ENCODE data around the gene FGF12.

The FGF12 gene

DNA sequence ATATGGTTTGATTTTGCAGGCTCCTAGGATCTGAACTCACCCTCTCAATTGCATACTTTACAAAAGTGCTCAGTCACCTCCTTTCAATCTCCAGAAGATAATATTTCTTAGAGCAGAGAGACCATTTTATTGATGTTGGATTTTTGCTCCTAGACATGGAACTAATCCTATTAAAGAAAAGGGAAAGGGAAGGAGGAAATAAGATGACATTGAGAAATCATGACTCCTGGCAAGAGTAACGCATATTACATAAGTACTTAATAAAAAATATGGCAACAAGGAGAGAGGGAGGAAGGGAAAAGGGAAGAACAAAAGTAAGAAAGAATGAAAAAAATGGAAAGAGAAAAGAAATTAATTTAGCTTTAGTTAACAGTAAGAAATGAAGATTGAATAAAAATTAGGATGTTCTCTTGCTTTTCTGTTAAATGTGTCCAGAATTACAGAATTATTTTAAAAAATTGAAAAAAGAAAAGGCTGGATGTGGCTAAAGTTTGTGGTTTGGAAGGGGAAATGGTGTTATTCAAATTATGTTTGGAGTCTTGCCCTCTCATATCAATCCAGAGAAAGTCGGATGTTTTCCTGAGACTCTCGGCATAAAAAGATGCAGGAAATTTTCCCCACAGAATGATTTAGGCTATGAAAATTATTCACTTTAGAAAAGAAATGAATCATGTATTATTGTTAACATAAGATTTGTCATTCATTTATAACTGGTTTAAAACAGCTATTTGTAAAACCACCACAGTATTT lies 474.0 kb downstream of the FGF12 start:
- DNase-seq = no peak

DNA sequence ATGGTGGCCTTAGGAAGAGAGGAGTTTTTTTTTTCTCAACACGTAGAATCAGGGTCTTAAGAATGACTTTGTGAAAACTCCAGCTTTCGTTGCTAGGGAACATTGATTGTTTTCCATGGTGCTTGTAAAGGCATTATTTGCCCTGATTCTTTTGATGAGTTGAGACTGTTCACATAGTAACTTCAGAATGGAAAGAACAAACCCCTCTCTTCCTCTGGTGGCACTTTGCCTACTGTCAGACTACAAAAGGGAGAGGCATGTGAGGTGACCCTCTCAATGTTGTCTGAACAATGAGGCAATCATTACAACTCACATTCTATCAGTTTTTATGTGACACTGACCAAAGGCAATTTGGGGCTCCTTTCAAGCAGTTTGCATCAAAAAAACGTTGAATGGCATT lies 477.8 kb downstream of the FGF12 start:
- DNase-seq = no peak

DNA sequence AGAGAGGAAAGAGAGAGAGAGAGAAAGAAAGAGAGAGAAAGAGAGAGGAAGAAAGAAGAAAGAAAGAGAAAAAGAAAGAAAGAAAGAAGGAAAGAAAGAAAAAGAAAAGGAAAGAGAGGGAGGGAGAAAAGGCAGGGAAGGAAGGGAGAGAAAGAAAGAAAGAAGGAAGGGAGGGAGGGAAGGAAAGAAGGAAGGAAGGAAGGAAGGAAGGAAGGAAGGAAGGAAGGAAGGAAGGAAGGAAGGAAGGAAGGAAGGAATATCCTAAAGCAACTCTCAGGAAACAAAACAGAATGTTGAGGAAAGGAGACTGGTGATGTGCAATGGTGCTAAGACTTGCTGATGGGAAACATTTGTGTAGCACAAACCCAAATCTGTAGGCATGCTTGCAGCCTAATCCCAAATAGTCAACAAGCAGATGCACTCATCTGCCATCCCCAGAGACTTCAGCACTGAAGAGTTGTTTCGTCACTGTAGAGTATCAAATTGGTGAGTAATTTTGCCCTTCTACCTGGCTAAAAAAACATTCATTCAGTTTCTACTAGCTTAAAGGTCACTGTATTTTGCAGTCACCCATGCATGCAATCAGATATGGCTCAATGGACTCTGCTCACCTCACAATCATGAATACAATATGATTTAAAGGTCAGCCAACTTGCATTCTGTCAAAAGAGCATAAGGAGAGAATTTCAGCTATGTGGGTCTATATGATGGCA lies 480.3 kb downstream of the FGF12 start:
- DNase-seq = no peak

- DNase-seq = no peak
These were observed 482.8 kb downstream of the FGF12 start for GRCh38 chr3:192244591-192244990.

GRCh38 chr3:192239956-192240355 lies 487.4 kb downstream of the FGF12 start:
- no peak for DNase-seq

DNA sequence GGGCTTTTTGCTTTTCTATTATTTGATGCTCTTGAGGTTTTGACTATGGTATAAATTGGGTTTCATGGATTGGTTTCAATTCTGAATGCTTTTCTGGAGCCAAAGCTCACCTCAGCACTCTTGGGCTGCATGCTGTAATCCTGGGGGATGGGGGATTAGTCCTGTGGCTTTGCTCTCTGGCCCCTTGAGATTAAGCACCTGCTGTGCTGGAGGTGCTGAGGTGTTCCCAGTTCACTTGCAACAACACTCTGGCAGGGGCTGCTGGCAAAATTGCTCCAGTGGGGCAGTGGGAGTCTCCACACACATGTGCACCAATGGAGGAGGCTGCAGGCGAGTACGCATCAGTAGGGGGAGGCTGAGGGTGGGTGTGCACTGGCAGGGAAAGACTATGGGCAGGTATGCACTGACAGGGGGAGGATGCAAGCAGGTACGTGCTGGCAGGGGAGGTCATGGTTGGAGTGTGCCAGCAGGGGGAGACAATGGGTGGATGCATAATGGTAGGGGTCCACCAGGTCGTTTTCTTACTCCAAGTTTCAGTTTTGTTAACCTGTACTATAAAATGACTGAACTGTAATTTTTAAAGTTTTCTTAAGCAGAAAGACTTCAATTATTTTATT lies 489.2 kb downstream of the FGF12 start:
- DNase-seq = no peak

- DNase-seq = no peak
These were observed 497.5 kb downstream of the FGF12 start for GRCh38 chr3:192229866-192230265.

DNA sequence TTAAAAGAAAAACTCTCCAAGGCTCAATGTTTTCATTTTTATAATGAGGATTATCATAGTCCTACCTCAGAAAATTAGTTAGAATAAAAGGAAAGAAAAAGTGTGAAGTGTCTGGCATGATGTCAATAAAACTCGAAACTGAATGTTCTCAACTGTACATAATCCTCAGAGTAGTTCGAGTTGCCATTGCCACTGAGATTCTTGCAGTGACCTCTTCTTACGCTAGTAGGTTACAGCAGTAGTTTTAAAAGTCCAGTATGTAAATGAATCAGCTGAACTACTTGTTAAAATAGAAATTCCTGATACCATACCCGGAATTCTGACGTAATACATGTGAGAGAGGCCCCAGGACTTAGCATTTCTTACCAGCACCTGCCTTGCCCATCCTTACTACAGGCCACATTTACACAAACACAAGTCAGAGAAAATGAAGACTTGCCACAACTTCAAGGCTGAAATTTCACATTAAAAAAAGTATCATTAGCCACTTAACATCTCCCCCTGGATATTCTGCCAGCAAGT lies 502.6 kb downstream of the FGF12 start:
- DNase-seq = no peak

DNA sequence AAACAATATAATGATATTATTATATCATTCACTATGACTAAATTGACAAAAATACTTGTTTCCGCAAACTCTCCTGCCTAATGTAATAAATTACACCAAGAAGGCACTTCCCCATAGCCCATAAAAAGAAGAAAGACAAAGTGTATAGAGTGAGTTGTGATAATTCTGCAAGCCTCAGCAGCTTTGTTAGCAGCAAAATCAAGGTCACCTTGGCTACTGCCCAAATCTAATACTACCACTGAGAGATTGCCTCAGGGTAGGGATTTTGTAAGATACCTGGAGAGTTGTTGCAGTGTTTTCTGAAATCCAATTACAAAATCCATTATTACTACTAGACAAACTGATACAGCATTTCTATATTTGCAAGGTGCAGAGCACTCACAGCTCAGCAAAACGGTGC lies 503.5 kb downstream of the FGF12 start:
- DNase-seq = no peak

DNA sequence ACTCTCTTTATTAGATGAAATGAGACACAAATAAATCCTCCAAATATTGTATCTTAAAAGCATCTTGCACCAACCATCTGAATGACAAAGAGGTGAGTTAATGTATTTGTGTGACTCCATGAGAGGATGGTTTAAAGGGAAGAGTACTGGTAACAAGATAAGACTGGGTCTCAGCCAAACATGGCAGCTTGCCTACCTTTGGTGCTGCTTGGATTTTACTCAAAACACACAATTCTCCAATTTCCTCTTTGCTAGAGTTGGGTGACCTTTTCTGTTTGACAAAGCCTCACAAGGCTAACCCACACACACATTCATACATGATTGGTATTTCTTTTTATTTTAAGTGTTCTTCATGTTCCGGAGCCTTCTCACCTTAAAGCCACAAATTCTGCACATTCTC lies 506.4 kb downstream of the FGF12 start:
- DNase-seq = no peak

DNA sequence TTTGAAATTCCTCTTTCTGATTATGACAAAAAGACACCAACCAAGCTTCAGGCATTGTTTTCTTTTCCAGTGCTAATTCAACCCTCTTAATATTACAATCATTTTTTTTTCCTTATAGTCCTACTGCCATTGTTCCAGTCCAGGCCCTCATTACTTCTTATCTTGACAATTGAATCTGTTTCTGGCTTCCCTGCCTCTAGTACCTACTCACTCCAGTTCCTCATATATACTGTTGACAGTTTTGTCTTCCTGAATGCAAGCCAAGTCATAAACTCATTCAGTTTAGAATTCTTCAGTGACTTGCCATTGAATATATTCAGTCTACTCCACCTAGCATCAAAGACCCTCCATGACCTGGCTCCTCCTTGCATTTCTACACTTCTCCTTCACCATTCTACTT lies 507.4 kb downstream of the FGF12 start:
- DNase-seq = no peak

DNA sequence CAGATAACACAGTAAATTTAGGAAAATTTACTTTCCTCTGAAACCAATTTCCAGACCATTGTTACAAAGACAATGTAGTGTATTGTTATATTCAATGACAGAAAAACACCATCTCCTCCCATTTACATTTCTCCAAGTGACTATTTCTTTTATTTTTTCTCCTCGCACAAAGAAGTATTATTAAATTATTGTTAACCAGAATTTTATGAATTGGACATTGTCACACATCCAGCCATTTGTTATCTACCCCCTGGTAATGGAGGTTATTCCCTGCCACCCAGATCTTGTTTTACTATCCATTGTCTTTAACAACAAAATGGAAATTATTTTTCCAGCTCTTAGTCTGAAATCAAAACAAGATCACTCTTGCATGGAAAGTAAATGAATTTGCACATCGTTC lies 511.3 kb downstream of the FGF12 start:
- no peak for DNase-seq

- DNase-seq = no peak
These were observed 514.4 kb downstream of the FGF12 start for GRCh38 chr3:192212979-192213378.

DNA sequence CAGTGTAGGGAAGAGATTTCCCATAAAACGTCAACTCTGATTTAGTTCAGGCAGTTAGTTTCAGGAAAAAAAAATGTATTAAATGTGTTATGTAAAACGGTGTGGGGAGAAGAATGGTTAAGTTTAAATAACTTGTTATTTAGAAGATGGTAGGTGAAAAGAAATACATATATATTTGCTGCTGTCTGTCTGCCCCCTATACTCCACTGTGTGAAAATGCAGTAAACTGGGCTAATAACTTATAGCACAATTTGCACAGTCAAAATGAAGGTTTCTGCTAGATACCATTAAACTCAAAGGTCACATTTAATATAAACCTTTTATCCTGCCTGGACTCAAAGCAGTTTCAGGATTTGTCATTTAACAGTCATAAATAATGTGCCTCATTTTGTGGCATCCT lies 515.0 kb downstream of the FGF12 start:
- DNase-seq = no peak

- no peak for DNase-seq
These were observed 519.7 kb downstream of the FGF12 start for GRCh38 chr3:192207651-192208050.

- DNase-seq = no peak
These were observed 520.1 kb downstream of the FGF12 start for GRCh38 chr3:192207239-192207638.

DNA sequence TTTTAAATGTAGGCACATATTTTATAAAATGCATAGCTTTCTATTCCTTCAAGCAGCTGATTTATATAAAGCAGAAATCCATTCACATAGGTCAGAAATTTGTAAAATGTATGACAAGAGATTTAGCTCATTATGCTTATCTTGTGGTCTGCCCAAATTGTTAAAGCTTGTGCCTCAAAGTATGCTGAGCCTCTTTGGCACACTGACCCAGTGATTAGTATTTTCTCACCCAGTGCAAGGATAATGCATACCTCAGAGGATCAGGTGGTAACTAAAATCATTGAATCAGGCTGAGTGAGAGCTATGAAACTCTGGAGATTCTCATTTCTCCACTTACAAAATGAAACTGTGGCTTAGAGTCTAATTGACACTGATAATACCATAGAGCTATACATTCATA lies 533.3 kb downstream of the FGF12 start:
- no peak for DNase-seq

DNA sequence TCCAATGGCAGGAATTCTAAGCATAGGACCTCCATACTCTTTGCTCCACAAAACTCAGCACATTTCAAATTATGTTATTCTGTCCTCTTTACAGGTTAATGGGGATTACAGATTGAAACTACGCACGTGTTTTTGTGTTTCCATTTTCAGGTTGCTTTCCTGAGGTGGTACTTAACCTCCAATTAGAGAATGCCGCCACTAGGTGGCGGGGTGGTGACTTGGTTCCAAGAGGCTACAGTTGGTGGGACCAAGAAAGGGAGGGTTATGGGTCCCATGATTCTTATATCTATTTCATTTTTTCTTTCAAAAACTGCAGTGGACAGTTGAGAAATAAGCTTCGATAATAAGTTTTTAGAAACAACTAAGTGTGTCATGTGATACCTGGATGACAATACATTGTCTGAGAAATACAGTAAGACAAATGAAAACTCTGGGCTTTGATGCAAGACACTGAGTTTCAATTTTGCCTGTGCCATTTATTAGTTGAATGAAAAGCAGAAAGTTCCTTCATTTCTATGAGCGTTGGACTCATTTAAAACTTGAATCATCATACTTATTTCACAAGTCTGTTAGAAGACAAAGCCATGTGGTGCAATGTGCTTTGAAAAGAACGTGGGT lies 539.0 kb downstream of the FGF12 start:
- no peak for DNase-seq

GRCh38 chr3:192187485-192188051 lies 539.8 kb downstream of the FGF12 start:
- DNase-seq = no peak

GRCh38 chr3:192186498-192186897 lies 540.8 kb downstream of the FGF12 start:
- DNase-seq = no peak

DNA sequence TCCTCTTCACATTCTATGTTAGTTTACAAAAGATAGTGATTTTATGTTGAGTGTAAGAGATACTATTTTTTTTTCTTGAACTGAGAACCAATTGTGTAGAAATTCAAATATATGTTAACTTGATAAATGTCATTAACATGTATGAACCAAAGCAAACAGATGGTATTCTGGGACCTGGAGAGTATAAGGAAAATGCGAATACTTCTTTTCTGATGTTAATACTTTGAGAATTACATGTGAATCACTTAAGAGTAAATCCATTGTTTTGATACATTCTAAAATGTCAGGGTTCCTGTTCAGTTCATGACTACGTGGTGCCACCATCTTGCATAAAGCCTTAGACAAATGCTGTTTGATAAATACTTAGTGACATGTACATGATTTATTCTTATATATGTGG lies 541.3 kb downstream of the FGF12 start:
- no peak for DNase-seq

GRCh38 chr3:192183109-192183508 lies 544.2 kb downstream of the FGF12 start:
- DNase-seq = no peak

- no peak for DNase-seq
These were observed 546.2 kb downstream of the FGF12 start for GRCh38 chr3:192181151-192181550.

Data from activated gamma-delta T cell (primary cell).